Activated naive CD4-positive, alpha-beta T cell treated with anti-CD3 and anti-CD28 coated beads, Interleukin-2, amount 10 ng/mL, durations not matched to agents 7 days and 5 days (primary cell): ENCODE measurements around the gene LYPD4.
"Not testable (repeated sequence)": the region's sequence is repeated elsewhere in the genome, so short reads cannot be mapped to it uniquely, and the experiment has no call there.

Source experiments
- CTCF ChIA-PET: fragments of 350-600 bp; sonication (Branson Sonifier 250); formaldehyde crosslinking; loops from one replicate; lab custom pipeline; 2021; ENCODE audit warnings: antibody characterized with exemption; lab: Charles Lee
- DNase-seq: peaks from one replicate; pipeline ENCODE4 v3.0.0-alpha.2; 2020
- H3K27ac Mint-ChIP-seq: one replicate; pipeline ENCODE4 v1.8.0; 2021; ENCODE audit warnings: mild to moderate bottlenecking, moderate library complexity, mixed read lengths
- H3K27me3 Mint-ChIP-seq: one replicate; pipeline ENCODE4 v1.8.0; 2021; ENCODE audit warnings: mild to moderate bottlenecking, mixed read lengths
- H3K36me3 Mint-ChIP-seq: one replicate; pipeline ENCODE4 v1.8.0; 2021; ENCODE audit warnings: mixed read lengths
- H3K4me1 Mint-ChIP-seq: one replicate; pipeline ENCODE4 v1.8.0; 2021; ENCODE audit warnings: mixed read lengths
- H3K4me3 Mint-ChIP-seq: one replicate; pipeline ENCODE4 v1.8.0; 2021; ENCODE audit warnings: mild to moderate bottlenecking, moderate library complexity, mixed read lengths
- H3K9me3 Mint-ChIP-seq: one replicate; pipeline ENCODE4 v1.8.0; 2021; ENCODE audit warnings: mixed read lengths

LYPD4 gene

GRCh38 chr19:41795031-41795461 lies 49.4 kb downstream of the LYPD4 start:
- peak; percentile 75 for DNase-seq
- H3K4me3 Mint-ChIP-seq: no peak overlapping the region
- H3K27me3 Mint-ChIP-seq: peaks cover 58% of the 10 kb centered on the region
- CTCF ChIA-PET: interaction anchor here (0.6 to 6.1 kb wide), 23 partner anchors 8 to 586 kb away, joined by 3 to 158 read pairs (median 6); no protein-coding TSS in a partner anchor
- H3K4me1 Mint-ChIP-seq: no peaks in the 10 kb centered on the region
- no peaks in the 10 kb centered on the region for H3K36me3 Mint-ChIP-seq
- H3K27ac Mint-ChIP-seq: no peak overlapping the region
- H3K9me3 Mint-ChIP-seq: no peaks in the 10 kb centered on the region

- Mint-ChIP-seq H3K9me3 (no peaks in the 10 kb centered on the region), H3K4me1 (no peaks in the 10 kb centered on the region), H3K36me3 (no peaks in the 10 kb centered on the region), H3K27me3 (peaks cover 69% of the 10 kb centered on the region), H3K27ac (no peak overlapping the region), H3K4me3 (no peak overlapping the region)
- CTCF ChIA-PET: interaction anchor here (0.5 to 6.1 kb wide), 19 partner anchors 9 to 164 kb away, joined by 3 to 158 read pairs (median 5); partner anchors contain the start of gene CEACAM6
- DNase-seq: no peak
Measured at GRCh38 chr19:41793414-41793727, 51.1 kb downstream of the LYPD4 start.

GRCh38 chr19:41792513-41793413 lies 51.7 kb downstream of the LYPD4 start:
- Mint-ChIP-seq H3K9me3 (no peaks in the 10 kb centered on the region), H3K4me1 (no peaks in the 10 kb centered on the region), H3K4me3 (no peak overlapping the region), H3K27ac (no peak overlapping the region), H3K36me3 (no peaks in the 10 kb centered on the region), H3K27me3 (peaks cover 65% of the 10 kb centered on the region)
- CTCF ChIA-PET: interaction anchor here (0.5 to 6.1 kb wide), 23 partner anchors 9 to 164 kb away, joined by 3 to 158 read pairs (median 5); partner anchors contain the start of gene CEACAM6
- peak; percentile 66 for DNase-seq

DNA sequence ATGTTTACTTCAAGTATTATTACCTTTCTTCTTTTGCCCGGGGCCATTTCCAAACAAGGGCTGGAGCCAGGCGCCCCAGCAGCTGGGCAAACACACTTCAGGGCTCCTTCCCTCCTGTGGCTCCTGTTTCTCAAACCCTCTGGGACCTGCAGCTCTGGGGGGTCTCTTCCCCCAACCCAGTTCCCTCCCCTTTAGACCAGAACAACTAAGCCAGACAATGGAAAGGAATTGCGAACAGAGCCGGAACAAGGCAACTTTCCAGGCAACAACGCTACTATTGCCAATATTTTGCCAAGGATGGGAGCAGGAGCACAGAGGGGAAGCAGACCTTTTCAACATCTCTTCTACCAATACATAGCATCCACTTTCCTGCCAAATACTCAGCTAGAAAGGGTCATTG lies 55.4 kb downstream of the LYPD4 start:
- H3K4me3 Mint-ChIP-seq, H3K9me3 Mint-ChIP-seq, DNase-seq, H3K36me3 Mint-ChIP-seq, H3K27ac Mint-ChIP-seq: not testable (repeated sequence)
- CTCF ChIA-PET: interaction anchor here (5.4 kb wide), 1 partner anchor 36 kb away, joined by 52 read pairs; the partner anchor contains the start of gene CEACAM6
- Mint-ChIP-seq H3K4me1 (peaks cover 17% of the 10 kb centered on the region), H3K27me3 (peaks cover 75% of the 10 kb centered on the region)

- H3K27ac Mint-ChIP-seq, H3K4me3 Mint-ChIP-seq, H3K9me3 Mint-ChIP-seq, H3K36me3 Mint-ChIP-seq, DNase-seq: not testable (repeated sequence)
- CTCF ChIA-PET: interaction anchor here (5.4 kb wide), 1 partner anchor 35 kb away, joined by 52 read pairs; the partner anchor contains the start of gene CEACAM6
- H3K27me3 Mint-ChIP-seq: peaks cover 76% of the 10 kb centered on the region
- peaks cover 17% of the 10 kb centered on the region for H3K4me1 Mint-ChIP-seq
Measured at GRCh38 chr19:41788518-41788917, 56.0 kb downstream of the LYPD4 start.
